Activated T-cell treated with anti-CD3 and anti-CD28 coated beads, Interleukin-2, amount 50 U/mL, for 1 hour (primary cell): Measurements from ENCODE around the gene RANGAP1.

Experiments used
- DNase-seq: peaks from one replicate; pipeline ENCODE4 v3.0.0-alpha.2; 2020

The RANGAP1 gene

GRCh38 chr22:41285820-41286638 lies at the start of gene RANGAP1:
RANGAP1 (minus strand) TSS chr22:41286187; CDS start chr22:41281044, 5,143 bp downstream.
- peak; percentile 97 for DNase-seq

GRCh38 chr22:41334951-41335635 lies 49.1 kb upstream of the RANGAP1 start:
- DNase-seq, result no peak

- no peak for DNase-seq
Measured at GRCh38 chr22:41334215-41334614, 48.2 kb upstream of the RANGAP1 start.

- DNase-seq, result no peak
Measured at GRCh38 chr22:41333806-41334205, 47.8 kb upstream of the RANGAP1 start.

GRCh38 chr22:41332217-41332939 lies 46.4 kb upstream of the RANGAP1 start:
- no peak for DNase-seq

- DNase-seq, result no peak
Measured at GRCh38 chr22:41330169-41330568, 44.2 kb upstream of the RANGAP1 start.

- no peak for DNase-seq
Measured at GRCh38 chr22:41327124-41327523, 41.1 kb upstream of the RANGAP1 start.

- DNase-seq, result no peak
Measured at GRCh38 chr22:41324821-41325528, 39.0 kb upstream of the RANGAP1 start.

GRCh38 chr22:41320416-41321240 lies 34.6 kb upstream of the RANGAP1 start:
- no peak for DNase-seq

- DNase-seq, result no peak
Measured at GRCh38 chr22:41315586-41315985, 29.6 kb upstream of the RANGAP1 start.

- DNase-seq, result no peak
Measured at GRCh38 chr22:41314821-41315220, 28.8 kb upstream of the RANGAP1 start.

- DNase-seq, result no peak
Measured at GRCh38 chr22:41311487-41311886, 25.5 kb upstream of the RANGAP1 start.

GRCh38 chr22:41310336-41310735 lies 24.3 kb upstream of the RANGAP1 start:
- no peak for DNase-seq

GRCh38 chr22:41308544-41308947 lies 22.6 kb upstream of the RANGAP1 start:
- DNase-seq, result no peak

- no peak for DNase-seq
Measured at GRCh38 chr22:41308054-41308453, 22.1 kb upstream of the RANGAP1 start.

GRCh38 chr22:41305646-41306045 lies 19.7 kb upstream of the RANGAP1 start:
- no peak for DNase-seq

- no peak for DNase-seq
Measured at GRCh38 chr22:41302811-41303210, 16.8 kb upstream of the RANGAP1 start.

- DNase-seq, result peak; percentile 36
Measured at GRCh38 chr22:41302021-41302767, 16.2 kb upstream of the RANGAP1 start.

- peak; percentile 84 for DNase-seq
Measured at GRCh38 chr22:41301085-41302020, 15.4 kb upstream of the RANGAP1 start, which contains the start of gene ZC3H7B. ZC3H7B (plus strand) TSS chr22:41301525; CDS start chr22:41320661, 19,136 bp downstream.

GRCh38 chr22:41300661-41301060 lies 14.7 kb upstream of the RANGAP1 start:
- no peak for DNase-seq
